HG03196 (cell line): Measurements from ENCODE around the gene FAM83D.

Experiments used
- ATAC-seq: cut with Tn5 transposase; IDR thresholded peaks from one replicate; pipeline ENCODE4 v1.9.1; 2021; ENCODE audit not compliant: unreplicated experiment

The FAM83D gene, protein sequence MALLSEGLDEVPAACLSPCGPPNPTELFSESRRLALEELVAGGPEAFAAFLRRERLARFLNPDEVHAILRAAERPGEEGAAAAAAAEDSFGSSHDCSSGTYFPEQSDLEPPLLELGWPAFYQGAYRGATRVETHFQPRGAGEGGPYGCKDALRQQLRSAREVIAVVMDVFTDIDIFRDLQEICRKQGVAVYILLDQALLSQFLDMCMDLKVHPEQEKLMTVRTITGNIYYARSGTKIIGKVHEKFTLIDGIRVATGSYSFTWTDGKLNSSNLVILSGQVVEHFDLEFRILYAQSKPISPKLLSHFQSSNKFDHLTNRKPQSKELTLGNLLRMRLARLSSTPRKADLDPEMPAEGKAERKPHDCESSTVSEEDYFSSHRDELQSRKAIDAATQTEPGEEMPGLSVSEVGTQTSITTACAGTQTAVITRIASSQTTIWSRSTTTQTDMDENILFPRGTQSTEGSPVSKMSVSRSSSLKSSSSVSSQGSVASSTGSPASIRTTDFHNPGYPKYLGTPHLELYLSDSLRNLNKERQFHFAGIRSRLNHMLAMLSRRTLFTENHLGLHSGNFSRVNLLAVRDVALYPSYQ

GRCh38 chr20:38926142-38926933 is at the start of gene FAM83D:
FAM83D (plus strand) TSS chr20:38926417; CDS start chr20:38926443, 26 bp downstream.
- ATAC-seq: peak; percentile 85

DNA sequence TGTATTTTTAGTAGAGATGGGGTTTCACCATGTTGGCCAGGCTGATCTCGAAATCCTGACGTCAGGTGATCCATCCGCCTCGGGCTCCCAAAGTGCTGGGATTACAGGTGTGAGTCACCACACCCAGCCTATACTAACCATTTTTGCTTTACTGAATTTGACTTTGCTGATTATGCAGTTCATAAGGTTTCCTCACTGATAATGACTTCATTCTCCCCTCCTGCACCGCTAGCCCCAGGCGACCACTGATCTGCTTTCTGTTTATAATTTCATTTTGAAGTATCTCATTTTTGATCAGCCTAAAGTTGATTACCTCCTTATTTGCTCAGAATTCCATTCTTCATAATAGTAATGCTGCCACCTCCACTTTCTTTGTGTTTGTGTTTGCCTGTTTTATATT is 48.7 kb upstream of the FAM83D start:
- ATAC-seq: no peak

DNA sequence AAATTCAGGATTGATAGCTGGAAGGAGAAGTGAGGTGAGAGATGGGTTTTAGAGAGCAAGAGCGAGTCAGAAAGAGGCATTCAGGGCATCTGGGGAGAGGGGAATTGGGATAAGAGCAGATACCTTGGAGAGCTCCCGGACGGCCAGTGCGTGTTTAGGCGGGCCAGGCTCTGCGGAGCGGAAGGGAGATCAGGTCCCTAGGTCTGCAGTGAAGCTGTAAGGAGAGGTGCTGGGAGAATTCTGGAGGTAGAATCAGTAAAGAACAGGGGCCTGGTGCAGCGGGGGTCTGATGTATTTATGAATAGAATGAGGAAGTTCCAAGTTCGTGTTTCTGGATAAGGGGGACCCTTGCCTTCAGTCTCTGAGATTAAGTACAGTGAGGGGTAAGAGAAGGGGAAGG is 47.4 kb upstream of the FAM83D start:
- ATAC-seq: no peak

DNA sequence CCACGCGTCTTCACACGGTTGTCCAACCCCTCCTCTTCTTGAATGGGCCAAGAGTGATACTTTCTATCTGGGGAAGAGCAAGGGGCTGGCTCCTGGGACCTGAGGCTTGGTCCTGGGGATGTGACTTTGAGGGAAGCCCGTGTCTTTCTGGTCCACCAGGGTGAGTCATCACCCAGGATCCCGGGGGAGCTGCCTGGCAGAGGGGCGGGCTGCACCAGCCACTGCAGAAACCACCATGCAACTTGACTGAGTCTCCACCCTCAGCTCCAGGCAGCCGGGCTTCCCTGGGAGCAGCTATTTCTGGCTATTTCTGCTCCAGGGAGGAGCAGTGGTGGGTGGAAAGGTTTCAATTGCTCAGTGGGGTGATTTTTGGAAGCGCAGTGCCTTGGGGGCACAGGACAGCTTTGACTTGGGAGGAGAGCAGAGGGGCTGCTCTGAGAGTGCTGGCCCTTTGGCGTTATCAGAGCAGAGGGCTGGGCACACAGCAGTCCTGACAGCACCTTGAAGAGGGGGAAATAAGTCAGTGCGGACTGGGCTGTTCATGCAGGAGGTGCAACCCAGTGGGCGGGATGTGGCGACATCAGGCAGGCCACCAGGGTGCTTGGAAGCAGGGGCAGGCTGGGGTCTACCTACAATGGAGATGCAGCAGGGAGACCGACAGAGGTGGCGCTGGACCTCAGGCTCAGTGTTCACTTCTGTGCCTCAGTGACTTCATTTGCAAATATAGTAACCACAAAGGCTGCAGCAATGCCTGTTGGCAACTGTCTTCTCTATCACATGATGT is 45.1 kb upstream of the FAM83D start:
- no peak for ATAC-seq

DNA sequence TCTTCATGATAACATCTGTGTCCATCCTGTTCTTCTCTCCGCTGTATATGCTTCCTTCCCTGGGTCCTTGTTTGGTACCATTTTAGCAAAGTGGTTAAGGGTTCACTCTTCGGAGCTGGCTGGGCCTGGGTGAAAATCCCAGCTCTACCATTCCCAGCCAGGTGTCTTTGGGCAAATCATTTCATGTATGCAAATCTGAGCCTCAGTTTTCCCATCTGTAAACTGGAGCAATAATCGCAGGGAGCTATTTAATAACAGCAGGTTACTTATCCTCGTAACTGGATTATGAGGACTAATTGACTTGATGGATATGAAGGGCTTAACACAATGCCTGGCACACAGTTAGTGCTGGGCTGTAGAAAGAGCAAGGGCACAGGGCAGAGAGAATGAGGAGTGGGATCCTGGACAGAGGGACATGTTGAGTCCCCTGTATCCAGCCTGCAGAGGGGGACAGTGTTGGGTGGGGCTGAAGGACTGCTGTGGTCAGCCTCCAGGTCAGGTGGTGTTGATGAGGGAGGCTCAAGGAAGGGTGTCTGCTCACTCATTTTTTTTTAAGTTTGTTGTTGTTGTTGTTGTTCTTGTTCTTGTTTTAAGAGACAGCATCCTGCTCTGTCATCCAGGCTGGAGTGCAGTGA is 44.3 kb upstream of the FAM83D start:
- no peak for ATAC-seq

GRCh38 chr20:38882600-38882999 is 43.6 kb upstream of the FAM83D start:
- ATAC-seq: no peak

DNA sequence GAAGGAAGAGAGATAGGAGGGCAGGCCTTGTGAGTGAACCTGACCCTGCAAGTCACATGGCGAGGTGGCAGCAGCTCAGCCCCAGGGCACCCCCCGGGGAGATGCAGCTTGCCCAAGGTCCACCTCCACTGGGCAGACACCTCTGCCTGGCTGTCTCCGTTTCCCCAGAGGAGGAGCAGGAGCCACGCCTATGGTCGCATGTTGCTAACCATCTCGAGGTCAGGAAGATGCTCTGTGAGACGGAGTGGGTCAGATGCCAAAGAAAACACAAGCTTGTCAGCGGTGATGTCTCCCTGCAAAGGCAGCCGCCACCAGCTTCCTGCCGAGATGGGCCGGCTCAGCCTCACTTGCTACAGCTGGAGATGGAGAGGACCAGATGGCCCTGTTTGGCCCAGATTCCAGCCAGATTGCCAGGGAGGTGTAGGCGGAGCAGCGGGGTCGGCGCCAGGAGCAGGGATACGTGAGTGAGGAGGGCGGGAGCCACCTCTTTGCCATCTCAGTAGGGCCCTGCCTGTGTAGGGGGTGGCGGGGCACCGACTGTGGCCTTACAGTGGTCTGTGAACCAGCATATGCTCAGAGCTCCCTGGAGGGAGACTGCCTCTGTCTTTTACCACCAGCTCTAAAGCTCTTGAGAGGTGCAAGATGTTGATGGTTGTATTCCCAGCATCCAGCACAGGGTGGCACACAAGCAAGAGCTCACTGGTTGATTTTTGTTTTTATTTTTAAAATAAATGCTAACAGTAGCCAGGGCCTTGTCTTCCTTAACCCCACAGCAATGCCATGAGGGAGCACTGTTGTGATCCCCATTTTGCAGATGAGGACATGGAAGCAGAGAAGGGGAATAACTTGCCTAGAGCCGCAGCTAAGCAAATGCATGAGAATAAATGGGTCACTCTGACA is 42.9 kb upstream of the FAM83D start:
- no peak for ATAC-seq

DNA sequence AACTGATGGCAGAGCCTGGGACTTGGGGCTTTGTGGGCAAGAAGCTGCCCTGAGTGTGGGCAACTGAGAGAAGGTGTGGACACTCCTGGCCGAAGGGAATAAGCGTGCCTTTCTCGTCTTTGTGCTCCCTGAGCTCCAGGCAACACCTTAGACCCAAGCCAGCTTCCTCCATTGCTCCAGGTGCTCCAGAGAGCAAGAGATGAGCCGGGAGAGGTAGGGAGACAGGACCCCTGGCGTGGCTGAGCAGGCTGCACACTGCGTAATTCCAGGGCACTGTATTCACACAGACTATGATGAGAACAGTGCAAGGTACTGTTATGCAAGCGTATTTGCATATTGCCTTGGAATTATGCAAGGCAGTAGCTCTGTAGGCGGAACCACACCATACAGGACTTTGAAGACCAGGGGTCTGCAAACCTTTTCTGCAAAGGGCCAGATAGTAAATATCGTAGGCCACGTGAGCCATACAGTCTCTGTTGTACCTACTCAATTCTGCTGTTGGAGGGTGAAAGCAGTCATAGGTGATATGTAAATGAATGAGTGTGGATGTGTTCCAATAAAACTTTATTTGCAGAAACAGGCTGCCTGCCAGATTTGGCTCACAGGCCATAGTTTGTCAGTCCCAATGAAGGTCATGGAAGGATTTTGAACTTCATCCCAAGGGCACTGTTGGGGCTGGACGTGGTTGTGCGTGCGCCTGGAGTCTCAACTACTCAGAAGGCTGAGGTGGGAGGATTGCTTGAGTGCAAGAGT is 42.1 kb upstream of the FAM83D start:
- ATAC-seq: no peak

GRCh38 chr20:38885357-38885756 is 40.9 kb upstream of the FAM83D start:
- no peak for ATAC-seq

DNA sequence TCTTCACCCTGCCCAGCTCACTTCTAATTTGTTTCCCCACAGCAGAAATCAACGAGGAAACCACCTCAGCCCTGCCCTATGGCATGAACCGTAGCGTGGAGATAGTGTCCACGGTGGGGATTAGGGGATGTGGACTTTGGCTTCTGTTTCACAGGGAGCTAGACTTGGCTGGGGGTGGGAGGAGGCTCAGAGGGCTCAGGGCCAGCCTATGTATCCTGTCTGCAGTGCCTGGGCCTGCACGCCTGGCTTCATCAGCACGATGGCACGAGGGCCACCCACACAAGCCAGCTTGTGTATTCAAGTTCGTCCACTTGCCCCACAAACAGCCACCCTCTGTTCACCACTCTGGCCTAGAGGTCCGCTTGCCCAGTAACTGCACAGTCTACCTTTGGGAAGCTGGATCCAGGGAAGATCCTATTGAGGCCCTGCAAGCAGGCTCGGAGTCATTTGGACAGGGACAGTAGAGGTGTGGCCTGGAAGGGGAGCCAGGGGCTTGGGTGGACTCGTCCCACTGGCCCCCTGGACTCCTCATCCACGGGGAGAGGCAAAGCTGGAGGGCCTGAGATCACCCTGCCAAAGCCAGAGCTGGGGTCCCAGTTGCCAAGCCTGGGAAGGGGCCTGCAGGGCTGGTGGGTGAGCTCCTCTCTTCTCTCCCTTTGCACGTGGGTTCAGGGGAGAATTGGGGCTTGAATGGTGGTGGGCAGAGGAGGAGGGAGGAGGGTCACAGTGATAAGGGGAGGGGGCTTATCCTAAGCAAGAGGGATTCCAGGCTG is 38.0 kb upstream of the FAM83D start:
- ATAC-seq: no peak

- no peak for ATAC-seq
These were observed 37.2 kb upstream of the FAM83D start for GRCh38 chr20:38889050-38889449.

- no peak for ATAC-seq
These were observed 36.3 kb upstream of the FAM83D start for GRCh38 chr20:38889792-38890496.

DNA sequence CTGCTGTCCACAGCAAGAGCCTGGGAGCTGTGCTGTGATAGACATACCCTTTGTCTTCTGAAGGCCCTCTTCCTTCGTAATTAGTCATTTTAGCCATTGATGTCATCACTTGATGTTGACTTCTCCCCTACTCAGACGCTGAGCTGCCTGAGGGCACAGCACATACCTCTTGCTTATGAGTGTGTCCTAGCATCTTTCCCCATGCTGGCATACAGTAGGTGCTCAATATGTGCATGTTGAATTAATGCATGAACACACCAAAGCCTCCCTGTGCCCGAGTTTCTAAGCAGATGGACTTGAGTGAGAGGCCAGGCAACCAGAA is 35.8 kb upstream of the FAM83D start:
- no peak for ATAC-seq

GRCh38 chr20:38892091-38892981 is 33.9 kb upstream of the FAM83D start:
- peak; percentile 42 for ATAC-seq

DNA sequence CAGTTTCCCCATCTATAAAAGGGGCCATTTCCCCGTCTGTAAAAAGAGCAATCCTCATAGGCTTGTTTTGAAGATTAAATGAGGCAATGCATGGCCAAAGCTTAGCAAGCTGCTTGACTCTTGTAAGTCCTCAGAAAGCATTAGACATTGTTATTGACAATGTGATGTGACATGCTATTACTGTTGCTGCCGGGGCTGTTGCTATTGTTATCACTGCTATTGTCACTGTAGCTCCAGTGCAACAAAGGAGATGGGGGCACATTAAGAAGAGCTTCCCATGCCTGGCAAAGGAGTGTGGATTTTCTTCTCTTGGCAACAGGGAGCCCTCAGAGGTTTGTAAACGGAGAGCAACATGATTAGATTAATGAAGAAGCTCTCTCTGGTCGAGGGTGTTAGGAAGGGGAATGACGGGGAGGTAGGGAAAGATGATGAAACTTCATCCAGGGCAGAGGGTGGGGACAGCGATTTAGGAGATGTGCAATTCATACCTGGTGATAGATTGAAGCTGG is 33.1 kb upstream of the FAM83D start:
- no peak for ATAC-seq

GRCh38 chr20:38893565-38894090 is 32.6 kb upstream of the FAM83D start:
- no peak for ATAC-seq
